HepG2 (cell line): ENCODE results near the gene TFAP2E. TPM values are rescaled to one million over a fixed set of nuclear protein-coding genes. Genes with fewer than 3 reads are reported as not detected.
A peak's percentile ranks its signal among the peaks of the same experiment; 100 is the strongest.

ENCODE experiments used
- ETV5 ChIP-seq: IDR thresholded peaks from 2 replicates; pipeline ENCODE4 v1.6.1; 2018; ENCODE audit warnings: missing biosample characterization, missing genetic modification reagents, inconsistent platforms, borderline replicate concordance
- GABPB1 ChIP-seq: IDR thresholded peaks from 2 replicates; pipeline ENCODE4 v1.6.1; 2016; ENCODE audit warnings: mild to moderate bottlenecking, missing genetic modification reagents, moderate library complexity, missing compliant biosample characterization
- HOXD1 ChIP-seq: sonication (generic); formaldehyde crosslinking; IDR thresholded peaks from 2 replicates; pipeline ENCODE4 v1.5.0; 2020; ENCODE audit warnings: missing genetic modification reagents
- MBD4 ChIP-seq: IDR thresholded peaks from 2 replicates; pipeline ENCODE4 v1.6.1; 2012; ENCODE audit warnings: low read length, inconsistent platforms, borderline replicate concordance
- MIXL1 ChIP-seq: IDR thresholded peaks from 2 replicates; pipeline ENCODE4 v1.6.1; 2016
- POLR2AphosphoS5 ChIP-seq: IDR thresholded peaks from 2 replicates; pipeline ENCODE4 v1.6.1; 2012; ENCODE audit warnings: low read depth, low read length
- RFX5 ChIP-seq: IDR thresholded peaks from 2 replicates; pipeline ENCODE4 v1.6.1; 2011; ENCODE audit warnings: low read depth, low read length, improper control_type of control experiment
- SIN3A ChIP-seq: IDR thresholded peaks from 2 replicates; pipeline ENCODE4 v1.6.1; 2011; ENCODE audit warnings: low read depth, mild to moderate bottlenecking, control low read depth, low read length, borderline replicate concordance
- ZBTB42 ChIP-seq: sonication (generic); formaldehyde crosslinking; IDR thresholded peaks from 2 replicates; pipeline ENCODE4 v1.5.0; 2020; ENCODE audit warnings: mild to moderate bottlenecking, missing genetic modification reagents
- ZBTB7B ChIP-seq: sonication (generic); formaldehyde crosslinking; IDR thresholded peaks from 2 replicates; pipeline ENCODE4 v1.4.0; 2020; ENCODE audit warnings: missing genetic modification reagents
- ZFAT ChIP-seq: sonication (generic); formaldehyde crosslinking; conservative IDR thresholded peaks from 2 replicates; pipeline ENCODE4 v1.8.1; 2023; ENCODE audit warnings: missing genetic modification reagents, inconsistent platforms
- ZFYVE20 ChIP-seq: sonication (generic); formaldehyde crosslinking; IDR thresholded peaks from 2 replicates; pipeline ENCODE4 v1.8.0; 2023; ENCODE audit warnings: low read depth, mild to moderate bottlenecking, moderate library complexity, missing genetic modification reagents, borderline replicate concordance
- ZNF280B ChIP-seq: sonication (generic); formaldehyde crosslinking; IDR thresholded peaks from 2 replicates; pipeline ENCODE4 v1.5.0; 2020; ENCODE audit warnings: missing genetic modification reagents, mild to moderate bottlenecking, borderline replicate concordance
- ZNF318 ChIP-seq: sonication (generic); formaldehyde crosslinking; IDR thresholded peaks from 2 replicates; pipeline ENCODE4 v1.4.0; 2020; ENCODE audit warnings: mild to moderate bottlenecking, missing genetic modification reagents
- ZNF383 ChIP-seq: sonication (generic); formaldehyde crosslinking; IDR thresholded peaks from 2 replicates; pipeline ENCODE4 v1.4.0; 2020; ENCODE audit warnings: missing genetic modification reagents, mild to moderate bottlenecking, borderline replicate concordance
- ZNF761 ChIP-seq: sonication (generic); formaldehyde crosslinking; conservative IDR thresholded peaks from 2 replicates; pipeline ENCODE4 v1.4.0; 2020; ENCODE audit warnings: mild to moderate bottlenecking, missing genetic modification reagents
- ZNF816 ChIP-seq: sonication (generic); formaldehyde crosslinking; IDR thresholded peaks from 2 replicates; pipeline ENCODE4 v1.8.0; 2022; ENCODE audit warnings: missing genetic modification reagents, mild to moderate bottlenecking, borderline replicate concordance
- polyA plus RNA-seq, 8 experiments: library from polyadenylated mRNA; depleted of rRNA in 3 of 8; stranded (reverse) in 7 of 8; unstranded in 1 of 8; fragments of >200 nt; fragmentation: Illumina TruSeq in 4 of 8; extraction: Trizol in 4 of 8; gene quantifications; 2 replicates each; pipeline versions ENCODE4 v1.2.1 to v1.2.3, GENCODE V29; 2011 to 2016; ENCODE audit warnings: low read depth in 4 of 8, missing spikeins in 1 of 8, mixed read lengths in 1 of 8; ENCODE audit not compliant: insufficient read depth in 1 of 8
- total RNA-seq, 5 experiments: library from RNA; depleted of rRNA; stranded (reverse); fragments of >200 nt; fragmentation: Illumina TruSeq; extraction: Trizol; gene quantifications; 2 replicates each; pipeline ENCODE4 v1.2.3, GENCODE V29; 2016; ENCODE audit warnings: low read depth in 1 of 5
- TF ChIP-seq, protein P1 (sequence below): sonication (generic); formaldehyde crosslinking; IDR thresholded peaks from 2 replicates; pipeline ENCODE4 v1.5.0; 2020; ENCODE audit warnings: missing genetic modification reagents

Gene TFAP2E
- total and polyA plus RNA-seq, 2 of the 13 experiments (the other 11 are each of a cell fraction or from before 2014, with no cell fraction given): 0.31 to 0.41 TPM

GRCh38 chr1:35557118-35557610, 15.9 kb upstream of the TFAP2E start, which contains the start of gene KIAA0319L (continued):
- TF ChIP-seq ZNF280B (CRISPR knock-in tag) (peak; percentile 53; the same call in 1 of the 2 replicates), MIXL1 (no peak), RFX5 (no peak), ZBTB42 (peak; percentile 70; the same call in 1 of the 2 replicates), GABPB1 (CRISPR knock-in tag) (peak; percentile 98), ZNF816 (CRISPR knock-in tag) (no peak), ZFYVE20 (CRISPR knock-in tag) (no peak), ZNF761 (no peak), SIN3A (peak; percentile 47; the same call in 1 of the 2 replicates), ZNF383 (CRISPR knock-in tag) (no peak), ETV5 (peak; percentile 46; the same call in 1 of the 2 replicates), ZNF318 (no peak), POLR2AphosphoS5 (peak; percentile 71), ZFAT (no peak), MBD4 (no peak), ZBTB7B (CRISPR knock-in tag) (peak; percentile 50; the same call in 1 of the 2 replicates), HOXD1 (CRISPR knock-in tag) (peak; percentile 56; the same call in 1 of the 2 replicates)
- TF ChIP-seq, protein P1, sequence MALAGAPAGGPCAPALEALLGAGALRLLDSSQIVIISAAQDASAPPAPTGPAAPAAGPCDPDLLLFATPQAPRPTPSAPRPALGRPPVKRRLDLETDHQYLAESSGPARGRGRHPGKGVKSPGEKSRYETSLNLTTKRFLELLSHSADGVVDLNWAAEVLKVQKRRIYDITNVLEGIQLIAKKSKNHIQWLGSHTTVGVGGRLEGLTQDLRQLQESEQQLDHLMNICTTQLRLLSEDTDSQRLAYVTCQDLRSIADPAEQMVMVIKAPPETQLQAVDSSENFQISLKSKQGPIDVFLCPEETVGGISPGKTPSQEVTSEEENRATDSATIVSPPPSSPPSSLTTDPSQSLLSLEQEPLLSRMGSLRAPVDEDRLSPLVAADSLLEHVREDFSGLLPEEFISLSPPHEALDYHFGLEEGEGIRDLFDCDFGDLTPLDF (CRISPR knock-in tag): no peak
